ENCODE data around the gene KCNQ1.

DNA sequence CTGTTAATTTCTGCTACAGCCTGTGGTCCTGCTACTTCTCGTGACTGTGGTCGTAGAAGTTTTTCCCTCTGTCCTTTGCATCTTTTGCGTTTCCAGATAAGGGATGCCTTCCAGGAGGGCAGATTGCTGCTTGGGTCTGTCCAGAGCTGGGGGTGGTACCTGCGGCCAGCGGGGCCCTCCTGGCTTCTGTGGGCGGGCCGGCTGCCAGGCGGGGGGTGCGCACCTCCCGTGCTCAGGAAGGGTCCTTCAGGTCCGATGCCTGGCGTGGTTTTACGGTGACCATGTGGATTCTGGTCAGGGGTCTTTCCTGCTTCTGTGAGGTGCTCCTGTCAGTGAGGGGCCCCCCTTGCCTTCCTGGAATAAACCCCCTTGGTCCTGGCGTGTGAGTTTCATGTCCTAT, 84.8 kb downstream of the KCNQ1 start:
- TF ChIP-seq, protein P1, sequence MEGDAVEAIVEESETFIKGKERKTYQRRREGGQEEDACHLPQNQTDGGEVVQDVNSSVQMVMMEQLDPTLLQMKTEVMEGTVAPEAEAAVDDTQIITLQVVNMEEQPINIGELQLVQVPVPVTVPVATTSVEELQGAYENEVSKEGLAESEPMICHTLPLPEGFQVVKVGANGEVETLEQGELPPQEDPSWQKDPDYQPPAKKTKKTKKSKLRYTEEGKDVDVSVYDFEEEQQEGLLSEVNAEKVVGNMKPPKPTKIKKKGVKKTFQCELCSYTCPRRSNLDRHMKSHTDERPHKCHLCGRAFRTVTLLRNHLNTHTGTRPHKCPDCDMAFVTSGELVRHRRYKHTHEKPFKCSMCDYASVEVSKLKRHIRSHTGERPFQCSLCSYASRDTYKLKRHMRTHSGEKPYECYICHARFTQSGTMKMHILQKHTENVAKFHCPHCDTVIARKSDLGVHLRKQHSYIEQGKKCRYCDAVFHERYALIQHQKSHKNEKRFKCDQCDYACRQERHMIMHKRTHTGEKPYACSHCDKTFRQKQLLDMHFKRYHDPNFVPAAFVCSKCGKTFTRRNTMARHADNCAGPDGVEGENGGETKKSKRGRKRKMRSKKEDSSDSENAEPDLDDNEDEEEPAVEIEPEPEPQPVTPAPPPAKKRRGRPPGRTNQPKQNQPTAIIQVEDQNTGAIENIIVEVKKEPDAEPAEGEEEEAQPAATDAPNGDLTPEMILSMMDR (conservative IDR thresholded peaks at IDR 0.05; ENCODE audit: low read depth in 2 of 2), result no peak
- no peak for TF ChIP-seq POLR2AphosphoS5 (IDR thresholded peaks at IDR 0.05; ENCODE audit: low read depth)
- TF ChIP-seq EZH2 (IDR thresholded peaks at IDR 0.05; ENCODE audit: low read depth, unreplicated experiment), result no peak
- no peak for TF ChIP-seq EZH2phosphoT487 (IDR thresholded peaks at IDR 0.05; ENCODE audit: unreplicated experiment)
- TF ChIP-seq, protein P2, sequence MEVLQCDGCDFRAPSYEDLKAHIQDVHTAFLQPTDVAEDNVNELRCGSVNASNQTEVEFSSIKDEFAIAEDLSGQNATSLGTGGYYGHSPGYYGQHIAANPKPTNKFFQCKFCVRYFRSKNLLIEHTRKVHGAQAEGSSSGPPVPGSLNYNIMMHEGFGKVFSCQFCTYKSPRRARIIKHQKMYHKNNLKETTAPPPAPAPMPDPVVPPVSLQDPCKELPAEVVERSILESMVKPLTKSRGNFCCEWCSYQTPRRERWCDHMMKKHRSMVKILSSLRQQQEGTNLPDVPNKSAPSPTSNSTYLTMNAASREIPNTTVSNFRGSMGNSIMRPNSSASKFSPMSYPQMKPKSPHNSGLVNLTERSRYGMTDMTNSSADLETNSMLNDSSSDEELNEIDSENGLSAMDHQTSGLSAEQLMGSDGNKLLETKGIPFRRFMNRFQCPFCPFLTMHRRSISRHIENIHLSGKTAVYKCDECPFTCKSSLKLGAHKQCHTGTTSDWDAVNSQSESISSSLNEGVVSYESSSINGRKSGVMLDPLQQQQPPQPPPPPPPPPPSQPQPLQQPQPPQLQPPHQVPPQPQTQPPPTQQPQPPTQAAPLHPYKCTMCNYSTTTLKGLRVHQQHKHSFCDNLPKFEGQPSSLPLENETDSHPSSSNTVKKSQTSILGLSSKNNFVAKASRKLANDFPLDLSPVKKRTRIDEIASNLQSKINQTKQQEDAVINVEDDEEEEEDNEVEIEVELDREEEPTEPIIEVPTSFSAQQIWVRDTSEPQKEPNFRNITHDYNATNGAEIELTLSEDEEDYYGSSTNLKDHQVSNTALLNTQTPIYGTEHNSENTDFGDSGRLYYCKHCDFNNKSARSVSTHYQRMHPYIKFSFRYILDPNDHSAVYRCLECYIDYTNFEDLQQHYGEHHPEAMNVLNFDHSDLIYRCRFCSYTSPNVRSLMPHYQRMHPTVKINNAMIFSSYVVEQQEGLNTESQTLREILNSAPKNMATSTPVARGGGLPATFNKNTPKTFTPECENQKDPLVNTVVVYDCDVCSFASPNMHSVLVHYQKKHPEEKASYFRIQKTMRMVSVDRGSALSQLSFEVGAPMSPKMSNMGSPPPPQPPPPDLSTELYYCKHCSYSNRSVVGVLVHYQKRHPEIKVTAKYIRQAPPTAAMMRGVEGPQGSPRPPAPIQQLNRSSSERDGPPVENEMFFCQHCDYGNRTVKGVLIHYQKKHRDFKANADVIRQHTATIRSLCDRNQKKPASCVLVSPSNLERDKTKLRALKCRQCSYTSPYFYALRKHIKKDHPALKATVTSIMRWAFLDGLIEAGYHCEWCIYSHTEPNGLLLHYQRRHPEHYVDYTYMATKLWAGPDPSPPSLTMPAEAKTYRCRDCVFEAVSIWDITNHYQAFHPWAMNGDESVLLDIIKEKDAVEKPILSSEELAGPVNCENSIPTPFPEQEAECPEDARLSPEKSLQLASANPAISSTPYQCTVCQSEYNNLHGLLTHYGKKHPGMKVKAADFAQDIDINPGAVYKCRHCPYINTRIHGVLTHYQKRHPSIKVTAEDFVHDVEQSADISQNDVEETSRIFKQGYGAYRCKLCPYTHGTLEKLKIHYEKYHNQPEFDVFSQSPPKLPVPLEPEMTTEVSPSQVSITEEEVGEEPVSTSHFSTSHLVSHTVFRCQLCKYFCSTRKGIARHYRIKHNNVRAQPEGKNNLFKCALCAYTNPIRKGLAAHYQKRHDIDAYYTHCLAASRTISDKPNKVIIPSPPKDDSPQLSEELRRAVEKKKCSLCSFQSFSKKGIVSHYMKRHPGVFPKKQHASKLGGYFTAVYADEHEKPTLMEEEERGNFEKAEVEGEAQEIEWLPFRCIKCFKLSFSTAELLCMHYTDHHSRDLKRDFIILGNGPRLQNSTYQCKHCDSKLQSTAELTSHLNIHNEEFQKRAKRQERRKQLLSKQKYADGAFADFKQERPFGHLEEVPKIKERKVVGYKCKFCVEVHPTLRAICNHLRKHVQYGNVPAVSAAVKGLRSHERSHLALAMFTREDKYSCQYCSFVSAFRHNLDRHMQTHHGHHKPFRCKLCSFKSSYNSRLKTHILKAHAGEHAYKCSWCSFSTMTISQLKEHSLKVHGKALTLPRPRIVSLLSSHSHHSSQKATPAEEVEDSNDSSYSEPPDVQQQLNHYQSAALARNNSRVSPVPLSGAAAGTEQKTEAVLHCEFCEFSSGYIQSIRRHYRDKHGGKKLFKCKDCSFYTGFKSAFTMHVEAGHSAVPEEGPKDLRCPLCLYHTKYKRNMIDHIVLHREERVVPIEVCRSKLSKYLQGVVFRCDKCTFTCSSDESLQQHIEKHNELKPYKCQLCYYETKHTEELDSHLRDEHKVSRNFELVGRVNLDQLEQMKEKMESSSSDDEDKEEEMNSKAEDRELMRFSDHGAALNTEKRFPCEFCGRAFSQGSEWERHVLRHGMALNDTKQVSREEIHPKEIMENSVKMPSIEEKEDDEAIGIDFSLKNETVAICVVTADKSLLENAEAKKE (CRISPR knock-in tag; IDR thresholded peaks at IDR 0.05), result no peak
- TF ChIP-seq CREB1 (CRISPR knock-in tag; IDR thresholded peaks at IDR 0.05; ENCODE audit: low read depth), result no peak
- TF ChIP-seq, protein P3, sequence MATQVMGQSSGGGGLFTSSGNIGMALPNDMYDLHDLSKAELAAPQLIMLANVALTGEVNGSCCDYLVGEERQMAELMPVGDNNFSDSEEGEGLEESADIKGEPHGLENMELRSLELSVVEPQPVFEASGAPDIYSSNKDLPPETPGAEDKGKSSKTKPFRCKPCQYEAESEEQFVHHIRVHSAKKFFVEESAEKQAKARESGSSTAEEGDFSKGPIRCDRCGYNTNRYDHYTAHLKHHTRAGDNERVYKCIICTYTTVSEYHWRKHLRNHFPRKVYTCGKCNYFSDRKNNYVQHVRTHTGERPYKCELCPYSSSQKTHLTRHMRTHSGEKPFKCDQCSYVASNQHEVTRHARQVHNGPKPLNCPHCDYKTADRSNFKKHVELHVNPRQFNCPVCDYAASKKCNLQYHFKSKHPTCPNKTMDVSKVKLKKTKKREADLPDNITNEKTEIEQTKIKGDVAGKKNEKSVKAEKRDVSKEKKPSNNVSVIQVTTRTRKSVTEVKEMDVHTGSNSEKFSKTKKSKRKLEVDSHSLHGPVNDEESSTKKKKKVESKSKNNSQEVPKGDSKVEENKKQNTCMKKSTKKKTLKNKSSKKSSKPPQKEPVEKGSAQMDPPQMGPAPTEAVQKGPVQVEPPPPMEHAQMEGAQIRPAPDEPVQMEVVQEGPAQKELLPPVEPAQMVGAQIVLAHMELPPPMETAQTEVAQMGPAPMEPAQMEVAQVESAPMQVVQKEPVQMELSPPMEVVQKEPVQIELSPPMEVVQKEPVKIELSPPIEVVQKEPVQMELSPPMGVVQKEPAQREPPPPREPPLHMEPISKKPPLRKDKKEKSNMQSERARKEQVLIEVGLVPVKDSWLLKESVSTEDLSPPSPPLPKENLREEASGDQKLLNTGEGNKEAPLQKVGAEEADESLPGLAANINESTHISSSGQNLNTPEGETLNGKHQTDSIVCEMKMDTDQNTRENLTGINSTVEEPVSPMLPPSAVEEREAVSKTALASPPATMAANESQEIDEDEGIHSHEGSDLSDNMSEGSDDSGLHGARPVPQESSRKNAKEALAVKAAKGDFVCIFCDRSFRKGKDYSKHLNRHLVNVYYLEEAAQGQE (IDR thresholded peaks at IDR 0.05; ENCODE audit: unreplicated experiment), result no peak
- no peak for TF ChIP-seq ZNF114 (CRISPR knock-in tag; IDR thresholded peaks at IDR 0.05)
- no peak for TF ChIP-seq NANOG (IDR thresholded peaks at IDR 0.05; ENCODE audit: borderline replicate concordance)
- no peak for TF ChIP-seq STAT1 (IDR thresholded peaks at IDR 0.05; ENCODE audit: unreplicated experiment)
- no peak for TF ChIP-seq ZNF331 (CRISPR knock-in tag; IDR thresholded peaks at IDR 0.05; ENCODE audit: low read depth)

Measured in GM23338 (cell line).